ENCODE data around the gene TMEM164.
"Not testable (repeated sequence)": the region's sequence is repeated elsewhere in the genome, so short reads cannot be mapped to it uniquely, and the experiment has no call there.

TMEM164 gene

GRCh38 chrX:110002300-110003166 is at the start of gene TMEM164:
Gene TMEM164, plus strand, starts transcription at chrX:110003114. Its CDS starts 661 bp downstream, at chrX:110003775.
- no peak for DNase-seq

GRCh38 chrX:109954333-109954732 is 48.6 kb upstream of the TMEM164 start:
- no peak for DNase-seq

GRCh38 chrX:109954955-109955354 is 48.0 kb upstream of the TMEM164 start:
- no peak for DNase-seq

- no peak for DNase-seq
Measured at GRCh38 chrX:109958266-109958665, 44.6 kb upstream of the TMEM164 start.

GRCh38 chrX:109959356-109959871 is 43.5 kb upstream of the TMEM164 start:
- no peak for DNase-seq

GRCh38 chrX:109964390-109964789 is 38.5 kb upstream of the TMEM164 start:
- DNase-seq: no peak

- DNase-seq: no peak
Measured at GRCh38 chrX:109966246-109966645, 36.7 kb upstream of the TMEM164 start.

GRCh38 chrX:109967156-109967555 is 35.8 kb upstream of the TMEM164 start:
- DNase-seq: no peak

- not testable (repeated sequence) for DNase-seq
Measured at GRCh38 chrX:109970841-109971240, 32.1 kb upstream of the TMEM164 start.

- no peak for DNase-seq
Measured at GRCh38 chrX:109974906-109975655, 27.8 kb upstream of the TMEM164 start.

GRCh38 chrX:109985210-109985609 is 17.7 kb upstream of the TMEM164 start:
- DNase-seq: not testable (repeated sequence)

- DNase-seq: no peak
Measured at GRCh38 chrX:109987884-109988283, 15.0 kb upstream of the TMEM164 start.

GRCh38 chrX:109990582-109991276 is 12.2 kb upstream of the TMEM164 start:
- DNase-seq: no peak

- DNase-seq: no peak
Measured at GRCh38 chrX:109992203-109992602, 10.7 kb upstream of the TMEM164 start.

- DNase-seq: no peak
Measured at GRCh38 chrX:109995155-109995554, 7.8 kb upstream of the TMEM164 start.

GRCh38 chrX:109997786-109998452 is 5.0 kb upstream of the TMEM164 start:
- DNase-seq: no peak

- no peak for DNase-seq
Measured at GRCh38 chrX:110000000-110000399, 2.9 kb upstream of the TMEM164 start.

- no peak for DNase-seq
Measured at GRCh38 chrX:110000847-110001713, 1.8 kb upstream of the TMEM164 start.

- no peak for DNase-seq
Measured at GRCh38 chrX:110001740-110002299, 1.1 kb upstream of the TMEM164 start.

- DNase-seq: no peak
Measured at GRCh38 chrX:110003167-110004156, 548 bp downstream of the TMEM164 start.

Measured in DMS 273 treated with DMSO at 0.1 percent for 48 hours (cell line).